ENCODE results near the gene ATRN. TPM values are rescaled to one million over a fixed set of nuclear protein-coding genes. Genes with fewer than 3 reads are reported as not detected.

ATRN gene
- total and polyA plus RNA-seq, 2 experiments from 2014 or later: 14.7 to 71.1 TPM

- no peak for TF ChIP-seq CTCF (IDR thresholded peaks at IDR 0.05; ENCODE audit: poor library complexity)
- TF ChIP-seq EZH2phosphoT487 (IDR thresholded peaks at IDR 0.05; ENCODE audit: low read depth, severe bottlenecking, unreplicated experiment): no peak
- TF ChIP-seq EZH2 (IDR thresholded peaks at IDR 0.05; ENCODE audit: borderline replicate concordance): no peak
- no peak for DNase-seq (ENCODE audit: low spot score)
- Histone ChIP-seq H2AFZ (no peak overlapping the region), H3K79me2 (no peaks in the 10 kb centered on the region), H4K20me1 (ENCODE audit: insufficient read depth, poor library complexity, severe bottlenecking) (no peaks in the 10 kb centered on the region), H3K4me2 (no peak overlapping the region), H3K9me2 (replicated peaks; ENCODE audit: insufficient read depth) (no peaks in the 10 kb centered on the region), H3K36me3 (replicated peaks; ENCODE audit: insufficient read depth, low read depth) (no peaks in the 10 kb centered on the region), H3K9me3 (ENCODE audit: low read depth) (no peaks in the 10 kb centered on the region), H3K27ac (no peak overlapping the region), H3K4me3 (no peak overlapping the region), H3K4me1 (ENCODE audit: insufficient read depth) (peaks cover 21% of the 10 kb centered on the region), H3K27me3 (peaks cover 19% of the 10 kb centered on the region)
- 82% methylated on average over 10 of the region's 10 CpGs for WGBS (ENCODE audit: low lambda C conversion rate, missing lambda C conversion rate)
Observed at GRCh38 chr20:3674447-3674846, 203.6 kb downstream of the ATRN start.

- DNase-seq (ENCODE audit: low spot score): no peak
- H3K4me2 ChIP-seq: no peak overlapping the region
- peaks cover 27% of the 10 kb centered on the region for H3K4me1 ChIP-seq (ENCODE audit: insufficient read depth)
- no peak overlapping the region for H2AFZ ChIP-seq
- H3K9me3 ChIP-seq (ENCODE audit: low read depth): no peaks in the 10 kb centered on the region
- H3K9me2 ChIP-seq (replicated peaks; ENCODE audit: insufficient read depth): no peaks in the 10 kb centered on the region
- H3K36me3 ChIP-seq (replicated peaks; ENCODE audit: insufficient read depth, low read depth): no peaks in the 10 kb centered on the region
- no peaks in the 10 kb centered on the region for H3K79me2 ChIP-seq
- no peak overlapping the region for H3K27ac ChIP-seq
- no peaks in the 10 kb centered on the region for H4K20me1 ChIP-seq (ENCODE audit: insufficient read depth, poor library complexity, severe bottlenecking)
- WGBS (ENCODE audit: low lambda C conversion rate, missing lambda C conversion rate): 76% methylated on average over 13 of the region's 13 CpGs
- no peak for TF ChIP-seq EZH2 (IDR thresholded peaks at IDR 0.05; ENCODE audit: borderline replicate concordance)
- no peak for TF ChIP-seq EZH2phosphoT487 (IDR thresholded peaks at IDR 0.05; ENCODE audit: low read depth, severe bottlenecking, unreplicated experiment)
- no peak for TF ChIP-seq CTCF (IDR thresholded peaks at IDR 0.05; ENCODE audit: poor library complexity)
- peaks cover 19% of the 10 kb centered on the region for H3K27me3 ChIP-seq
- H3K4me3 ChIP-seq: no peak overlapping the region
Observed at GRCh38 chr20:3674995-3675900, 204.4 kb downstream of the ATRN start.

- H3K27ac ChIP-seq: peak overlapping the region; percentile 72
- H3K4me2 ChIP-seq: peak overlapping the region; percentile 33
- WGBS (ENCODE audit: low lambda C conversion rate, missing lambda C conversion rate): 66% methylated on average over 8 of the region's 8 CpGs
- no peaks in the 10 kb centered on the region for H3K9me3 ChIP-seq (ENCODE audit: low read depth)
- TF ChIP-seq CTCF (IDR thresholded peaks at IDR 0.05; ENCODE audit: poor library complexity) (no peak), EZH2phosphoT487 (IDR thresholded peaks at IDR 0.05; ENCODE audit: low read depth, severe bottlenecking, unreplicated experiment) (no peak), EZH2 (IDR thresholded peaks at IDR 0.05; ENCODE audit: borderline replicate concordance) (no peak)
- no peak overlapping the region for H2AFZ ChIP-seq
- H3K4me3 ChIP-seq: no peak overlapping the region
- no peaks in the 10 kb centered on the region for H3K36me3 ChIP-seq (replicated peaks; ENCODE audit: insufficient read depth, low read depth)
- no peaks in the 10 kb centered on the region for H4K20me1 ChIP-seq (ENCODE audit: insufficient read depth, poor library complexity, severe bottlenecking)
- H3K9me2 ChIP-seq (replicated peaks; ENCODE audit: insufficient read depth): no peaks in the 10 kb centered on the region
- H3K27me3 ChIP-seq: peaks cover 30% of the 10 kb centered on the region
- no peaks in the 10 kb centered on the region for H3K79me2 ChIP-seq
- no peak for DNase-seq (ENCODE audit: low spot score)
- peaks cover 45% of the 10 kb centered on the region for H3K4me1 ChIP-seq (ENCODE audit: insufficient read depth)
Observed at GRCh38 chr20:3677733-3678132, 206.9 kb downstream of the ATRN start.

Measured in hepatocyte (in vitro differentiated cells).